ENCODE measurements around the gene LRP1B. TPM values are rescaled to one million over a fixed set of nuclear protein-coding genes. Genes with fewer than 3 reads are reported as not detected.
"Not testable (repeated sequence)": the region's sequence is repeated elsewhere in the genome, so short reads cannot be mapped to it uniquely, and the experiment has no call there.

LRP1B gene
- polyA plus RNA-seq, 5 donors = 0.54 to 1.8 (median 0.81) TPM

DNA sequence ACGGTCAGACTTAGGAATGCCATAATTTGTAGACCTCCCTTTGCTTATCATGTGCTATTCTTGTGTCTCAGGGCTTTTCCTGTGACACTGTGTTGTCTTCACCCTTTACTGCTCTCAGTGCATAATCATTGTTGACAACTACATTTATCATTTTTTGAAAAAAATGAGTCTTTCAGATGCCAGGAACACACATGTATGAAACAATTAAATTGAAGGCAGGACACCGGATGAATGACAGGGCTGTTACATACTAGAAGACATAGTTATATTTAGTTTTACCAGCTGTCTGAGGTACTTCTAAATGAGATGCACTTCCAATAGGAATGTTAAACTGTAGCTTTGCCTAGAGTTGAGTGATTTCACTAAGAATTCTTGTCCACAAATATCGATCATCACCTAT lies 243.5 kb downstream of the LRP1B start:
- no peak for DNase-seq

DNA sequence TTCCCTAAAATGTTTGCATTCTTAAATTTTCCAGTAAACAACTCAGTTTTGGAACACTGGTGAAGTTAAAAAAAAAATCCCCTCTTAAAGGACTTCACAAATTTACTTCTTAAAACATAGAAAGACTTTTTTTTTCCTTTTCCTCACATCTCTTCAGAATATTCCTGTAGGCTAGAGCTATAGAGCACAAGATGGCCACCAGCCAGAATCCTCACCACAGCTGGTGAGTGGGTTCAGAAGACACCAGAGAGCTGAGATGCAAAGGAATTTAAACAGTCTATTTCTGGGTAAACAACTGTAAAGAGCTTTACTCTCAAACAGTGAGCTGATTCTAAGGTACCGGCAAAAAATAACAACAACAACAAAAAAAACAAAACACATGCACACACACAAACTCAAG lies 252.8 kb downstream of the LRP1B start:
- peak in 1 of 2 donors; percentile 1 for DNase-seq

DNA sequence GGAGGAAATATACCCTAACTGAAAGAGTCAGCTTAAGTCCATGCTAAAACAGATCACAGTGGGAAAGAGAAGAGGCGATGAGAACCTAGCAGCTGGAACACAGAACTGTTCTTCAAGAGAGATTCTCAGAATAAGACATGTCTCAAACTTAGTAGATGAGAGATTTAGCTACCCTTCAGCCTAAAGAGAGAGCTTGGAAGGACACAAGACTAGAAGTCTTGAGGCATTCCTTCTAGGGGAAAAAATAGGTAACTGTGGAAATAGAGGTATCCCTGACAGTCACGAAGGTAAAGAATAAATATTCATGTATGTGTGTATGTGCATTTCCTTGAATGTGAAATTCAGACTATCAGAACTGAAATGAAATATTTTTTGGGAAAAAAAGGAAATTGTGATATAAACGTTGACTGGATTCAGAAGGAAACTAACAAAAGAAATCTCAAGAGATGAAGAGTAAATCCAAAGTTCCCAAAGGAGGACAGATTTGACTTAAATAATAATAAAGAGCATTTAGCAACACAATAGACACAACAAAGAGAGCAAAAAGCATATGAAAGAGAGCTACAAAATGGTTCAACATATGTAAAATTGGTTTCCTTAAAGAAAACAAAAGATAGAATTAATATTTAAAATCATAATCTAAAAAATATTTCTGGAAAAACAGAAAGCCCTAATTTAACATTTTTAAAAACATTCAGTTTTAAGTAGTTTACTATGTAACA lies 258.7 kb downstream of the LRP1B start:
- DNase-seq = no peak

- DNase-seq = no peak
Observed at GRCh38 chr2:141869572-141869971, 261.2 kb downstream of the LRP1B start.

DNA sequence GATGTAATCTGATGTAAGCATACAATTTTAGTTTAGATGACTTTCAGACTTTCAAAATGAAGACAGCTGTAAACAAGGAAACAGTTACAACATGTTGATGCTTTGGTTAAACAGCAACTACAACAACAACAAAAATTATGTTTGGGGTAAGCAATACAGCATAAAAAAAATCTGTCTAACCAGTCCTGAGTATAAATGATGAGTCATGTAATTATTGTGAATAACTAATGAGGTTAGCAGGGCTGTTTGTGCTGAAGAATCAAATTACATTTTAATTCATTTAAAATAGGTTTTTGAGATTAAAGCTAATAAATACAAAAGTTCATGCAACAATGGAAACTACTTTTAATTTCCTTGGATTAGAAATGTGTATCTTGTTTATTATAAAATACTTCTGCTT lies 266.9 kb downstream of the LRP1B start:
- DNase-seq = no peak

- no peak for DNase-seq
Observed at GRCh38 chr2:141856215-141856919, 274.4 kb downstream of the LRP1B start.

- DNase-seq = no peak
Observed at GRCh38 chr2:141848191-141848590, 282.6 kb downstream of the LRP1B start.

DNA sequence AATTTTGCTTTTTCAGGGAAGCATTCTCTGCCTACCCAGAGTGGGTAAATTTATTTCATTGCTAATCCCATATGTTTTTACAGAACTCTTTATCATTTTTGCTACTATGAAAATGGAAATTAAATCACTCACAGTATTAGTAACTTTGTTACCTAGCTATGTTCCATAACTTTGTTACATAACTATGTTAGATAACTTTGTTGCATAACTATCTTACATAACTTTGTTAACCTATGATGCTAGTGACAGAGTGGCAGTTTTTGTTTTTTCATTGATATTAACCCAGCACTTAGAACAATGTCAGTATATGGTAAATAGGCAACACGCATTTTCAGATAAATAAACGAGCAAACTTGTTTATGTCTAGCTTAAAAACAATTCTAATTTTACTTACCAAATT lies 286.6 kb downstream of the LRP1B start:
- no peak for DNase-seq

DNA sequence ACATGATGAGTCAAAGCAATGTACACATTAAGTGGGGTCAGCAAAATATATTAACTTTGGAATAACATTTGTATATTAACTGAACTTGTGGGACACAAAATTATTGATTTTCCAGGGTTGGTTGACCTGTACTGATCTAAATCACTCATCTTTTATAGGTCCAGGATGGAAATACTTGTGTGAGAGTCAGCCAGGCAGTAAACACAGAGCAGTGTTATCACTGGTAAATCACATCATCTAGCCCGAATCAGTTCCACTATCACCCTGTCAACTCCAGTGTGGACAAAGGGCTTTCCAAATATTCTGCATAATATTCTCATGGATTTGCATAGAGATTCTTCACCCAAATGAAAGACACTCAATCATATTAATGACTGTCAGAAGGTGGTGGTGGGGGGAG lies 295.7 kb downstream of the LRP1B start:
- DNase-seq = no peak

DNA sequence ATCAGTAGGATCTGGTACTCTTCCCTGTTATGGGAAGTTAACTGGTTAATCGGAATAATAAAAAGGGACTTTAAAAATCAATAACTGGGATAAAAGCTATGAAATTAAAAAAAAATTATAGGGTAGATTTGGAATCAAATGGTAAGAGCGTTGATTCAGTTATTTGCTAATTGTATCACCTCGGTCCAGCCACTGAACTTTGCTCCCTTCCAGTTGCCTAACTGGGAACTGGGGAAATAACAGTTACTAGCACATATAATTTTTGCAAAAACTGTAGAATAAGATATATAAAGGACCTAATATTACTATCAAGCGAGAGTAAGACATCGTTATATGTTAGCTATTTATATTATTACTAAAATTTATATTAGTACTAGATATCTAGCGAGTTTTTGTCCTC lies 302.1 kb downstream of the LRP1B start:
- DNase-seq = no peak

GRCh38 chr2:141824790-141825189 lies 306.0 kb downstream of the LRP1B start:
- no peak for DNase-seq

GRCh38 chr2:141820893-141821292 lies 309.9 kb downstream of the LRP1B start:
- no peak for DNase-seq

- not testable (repeated sequence) for DNase-seq
Observed at GRCh38 chr2:141815320-141815719, 315.5 kb downstream of the LRP1B start.

- DNase-seq = no peak
Observed at GRCh38 chr2:141814150-141814549, 316.7 kb downstream of the LRP1B start.

- no peak for DNase-seq
Observed at GRCh38 chr2:141810148-141810547, 320.7 kb downstream of the LRP1B start.

DNA sequence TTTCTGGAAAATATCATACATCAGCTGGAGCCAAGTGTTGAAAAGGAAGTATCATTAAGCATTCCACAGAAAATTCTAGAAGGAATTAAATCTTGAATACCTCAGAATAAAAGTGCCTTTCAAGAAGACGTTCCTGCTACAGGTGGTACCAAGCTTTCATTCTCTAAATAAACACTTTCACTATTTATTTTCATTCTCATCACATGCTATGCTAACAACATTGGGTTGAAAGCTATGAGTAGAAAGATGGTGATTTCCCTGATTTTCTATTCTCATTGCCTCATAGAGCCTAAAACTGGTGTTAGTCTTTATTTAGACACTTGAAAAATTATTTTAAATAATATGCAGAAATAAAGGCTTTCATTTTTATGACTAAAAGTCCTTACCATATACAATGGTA lies 324.7 kb downstream of the LRP1B start:
- no peak for DNase-seq

- DNase-seq = no peak
Observed at GRCh38 chr2:141805302-141805701, 325.5 kb downstream of the LRP1B start.

GRCh38 chr2:141796449-141796848 lies 334.4 kb downstream of the LRP1B start:
- DNase-seq = no peak

DNA sequence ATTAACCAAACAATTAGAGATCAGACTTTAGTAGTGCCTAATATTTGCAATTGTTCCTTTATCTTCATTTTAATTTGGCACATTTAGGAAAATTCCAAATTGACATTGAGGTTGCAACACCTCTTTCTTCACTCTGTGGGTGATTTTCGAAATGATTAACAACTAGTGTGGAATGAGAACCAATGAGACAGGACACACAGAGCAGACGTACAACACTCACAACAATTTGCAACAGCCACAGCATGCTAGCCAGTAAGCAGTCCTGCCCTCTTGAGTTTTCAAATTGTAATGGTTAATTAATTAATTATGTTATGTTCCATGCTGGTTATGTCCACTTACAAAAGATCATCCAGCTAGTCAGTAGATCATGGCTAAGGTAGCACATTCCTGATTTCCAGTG lies 339.3 kb downstream of the LRP1B start:
- DNase-seq = no peak

GRCh38 chr2:141782574-141782973 lies 348.2 kb downstream of the LRP1B start:
- no peak for DNase-seq

DNA sequence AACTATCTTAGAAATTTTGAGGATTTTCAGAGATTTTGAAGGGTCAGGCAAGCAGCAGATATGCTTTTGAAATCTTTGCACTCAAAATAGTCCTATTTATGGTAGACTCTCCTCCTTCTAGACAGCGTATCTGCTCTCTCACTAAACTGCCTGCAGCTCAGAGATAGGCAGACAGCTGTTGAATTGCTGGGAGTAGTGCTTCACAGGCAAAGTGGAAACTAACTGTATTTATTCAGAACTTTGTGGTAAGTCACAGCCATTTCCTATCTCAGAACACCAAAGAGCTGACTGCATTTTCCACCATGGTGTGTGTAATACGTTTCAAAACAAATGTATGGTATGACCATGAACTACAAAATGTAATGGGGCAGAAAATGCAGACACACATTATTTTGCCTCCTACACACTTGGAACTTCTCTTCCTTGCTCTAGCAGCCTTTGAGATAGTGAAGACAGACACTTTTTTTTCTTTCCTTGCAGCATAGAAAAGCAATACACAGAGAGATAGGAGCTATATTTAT lies 352.4 kb downstream of the LRP1B start:
- DNase-seq = no peak

DNA sequence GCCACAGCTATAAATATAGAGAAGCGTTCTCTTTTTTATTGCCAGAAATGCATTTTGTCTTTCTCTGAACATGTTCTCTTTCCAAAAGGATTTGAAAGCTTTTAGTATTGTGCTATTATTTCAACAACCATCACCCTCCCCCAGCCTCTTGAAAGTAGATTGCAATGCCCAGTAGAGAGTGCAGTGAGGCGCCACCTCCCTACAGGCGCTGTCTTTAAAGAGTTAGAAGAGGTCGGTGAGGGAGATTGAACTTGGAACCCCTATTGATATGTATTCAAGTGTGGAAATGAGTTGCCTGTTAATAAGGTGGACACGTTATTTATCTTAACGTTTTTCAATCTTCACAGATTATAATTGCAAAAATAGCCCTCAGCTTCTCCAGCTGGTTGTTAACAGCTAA lies 360.3 kb downstream of the LRP1B start:
- no peak for DNase-seq

DNA sequence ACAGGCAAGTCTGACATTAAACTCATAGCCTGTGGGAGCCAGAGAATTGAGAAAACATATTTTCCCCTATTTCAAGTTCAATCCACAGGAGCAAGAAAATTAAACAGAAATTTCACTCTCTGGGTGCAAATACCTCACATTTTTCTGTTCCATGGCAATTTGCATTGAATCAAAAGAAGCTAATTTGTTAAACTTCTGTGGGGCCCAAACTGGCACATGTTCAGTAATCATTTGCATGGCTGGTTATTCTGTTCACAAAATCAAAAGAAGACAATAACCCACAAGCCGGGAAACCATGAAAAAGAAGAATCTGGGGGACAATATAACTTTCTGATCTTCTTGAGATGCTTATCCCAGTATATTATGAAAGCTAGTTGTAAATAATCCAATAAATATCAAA lies 363.1 kb downstream of the LRP1B start:
- DNase-seq = no peak

All from right lung (tissue), 5 donors.